GM10248 (cell line): ENCODE measurements around the gene ATP9A.

ENCODE experiments used
- CTCF ChIA-PET: fragments of 300-600 bp; sonication (Branson Sonifier 250); formaldehyde crosslinking; extraction: SDS; loops from one replicate; lab custom pipeline; 2021; ENCODE audit warnings: antibody characterized with exemption; lab: Yijun Ruan, JAX
- POLR2A ChIA-PET: fragments of 350-650 bp; sonication (Branson Sonifier 250); formaldehyde crosslinking; extraction: SDS; loops from one replicate; lab custom pipeline; 2020; ENCODE audit warnings: antibody characterized with exemption; lab: Yijun Ruan, JAX
- DNase-seq: peaks from one replicate; pipeline ENCODE4 v3.0.0; 2012; ENCODE audit errors: extremely low spot score
- TF ChIP-seq, protein P1 (sequence below): IDR thresholded peaks from 2 replicates; pipeline ENCODE4 v1.5.1; 2012; ENCODE audit warnings: mild to moderate bottlenecking, low read depth; ENCODE audit errors: extremely low read depth, missing control alignments, control extremely low read depth

ATP9A gene

DNA sequence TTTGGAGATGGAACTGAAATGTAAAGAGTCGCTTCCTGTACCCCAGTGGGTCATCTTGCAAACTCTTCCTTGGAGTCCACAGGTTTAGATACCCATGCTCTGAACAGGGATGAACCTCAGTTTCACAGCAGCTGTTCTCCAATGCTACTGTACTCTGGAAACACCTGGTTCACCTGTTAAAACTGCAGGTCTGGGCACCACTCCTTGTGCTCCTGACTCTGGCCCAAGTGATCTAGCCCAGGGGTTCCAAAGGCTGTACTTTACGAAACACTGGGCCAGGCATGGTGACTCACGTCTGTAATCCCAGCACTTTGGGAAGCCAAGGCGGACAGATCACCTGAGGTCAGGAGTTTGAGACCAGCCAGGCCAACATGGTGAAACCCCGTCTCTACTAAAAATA is 102.1 kb downstream of the ATP9A start:
- TF ChIP-seq, protein P1, sequence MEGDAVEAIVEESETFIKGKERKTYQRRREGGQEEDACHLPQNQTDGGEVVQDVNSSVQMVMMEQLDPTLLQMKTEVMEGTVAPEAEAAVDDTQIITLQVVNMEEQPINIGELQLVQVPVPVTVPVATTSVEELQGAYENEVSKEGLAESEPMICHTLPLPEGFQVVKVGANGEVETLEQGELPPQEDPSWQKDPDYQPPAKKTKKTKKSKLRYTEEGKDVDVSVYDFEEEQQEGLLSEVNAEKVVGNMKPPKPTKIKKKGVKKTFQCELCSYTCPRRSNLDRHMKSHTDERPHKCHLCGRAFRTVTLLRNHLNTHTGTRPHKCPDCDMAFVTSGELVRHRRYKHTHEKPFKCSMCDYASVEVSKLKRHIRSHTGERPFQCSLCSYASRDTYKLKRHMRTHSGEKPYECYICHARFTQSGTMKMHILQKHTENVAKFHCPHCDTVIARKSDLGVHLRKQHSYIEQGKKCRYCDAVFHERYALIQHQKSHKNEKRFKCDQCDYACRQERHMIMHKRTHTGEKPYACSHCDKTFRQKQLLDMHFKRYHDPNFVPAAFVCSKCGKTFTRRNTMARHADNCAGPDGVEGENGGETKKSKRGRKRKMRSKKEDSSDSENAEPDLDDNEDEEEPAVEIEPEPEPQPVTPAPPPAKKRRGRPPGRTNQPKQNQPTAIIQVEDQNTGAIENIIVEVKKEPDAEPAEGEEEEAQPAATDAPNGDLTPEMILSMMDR: no peak
- ChIA-PET CTCF (interaction anchor here (2.6 kb wide), 1 partner anchor 43 kb away, joined by 8 read pairs; no protein-coding TSS in a partner anchor), POLR2A (interaction anchor here (0.7 kb wide), 1 partner anchor 669 kb away, joined by 4 read pairs; no protein-coding TSS in a partner anchor)
- DNase-seq: no peak

DNA sequence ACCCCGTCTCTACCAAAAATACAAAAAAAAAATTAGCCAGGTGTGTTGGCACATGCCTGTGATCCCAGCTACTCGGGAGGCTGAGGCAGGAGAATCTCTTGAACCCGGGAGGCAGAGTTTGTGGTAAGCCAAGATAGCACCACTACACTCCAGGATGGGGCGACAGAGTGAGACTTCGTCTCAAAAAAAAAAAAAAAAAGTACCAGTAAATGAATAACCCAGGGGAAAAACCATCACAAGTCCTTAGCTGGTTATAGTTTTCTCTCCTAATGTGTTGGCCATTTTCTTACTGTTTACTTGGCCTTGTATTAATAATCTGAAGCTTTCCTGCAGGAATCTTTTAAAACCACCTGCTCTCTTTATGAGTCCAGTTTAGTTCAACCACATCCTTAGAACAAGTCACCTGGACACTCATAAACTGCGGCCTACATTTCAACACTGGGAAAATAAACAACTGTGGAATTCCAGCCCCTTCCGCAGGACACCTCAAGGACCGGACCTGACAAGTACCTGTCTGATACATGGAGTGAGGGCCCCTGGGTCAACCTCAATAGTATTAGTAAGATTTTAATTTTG is 102.6 kb downstream of the ATP9A start:
- CTCF ChIA-PET: interaction anchor here (2.6 kb wide), 1 partner anchor 43 kb away, joined by 8 read pairs; no protein-coding TSS in a partner anchor
- no peak for DNase-seq
- POLR2A ChIA-PET: interaction anchor here (0.7 kb wide), 1 partner anchor 668 kb away, joined by 4 read pairs; no protein-coding TSS in a partner anchor
- TF ChIP-seq, protein P1: no peak

DNA sequence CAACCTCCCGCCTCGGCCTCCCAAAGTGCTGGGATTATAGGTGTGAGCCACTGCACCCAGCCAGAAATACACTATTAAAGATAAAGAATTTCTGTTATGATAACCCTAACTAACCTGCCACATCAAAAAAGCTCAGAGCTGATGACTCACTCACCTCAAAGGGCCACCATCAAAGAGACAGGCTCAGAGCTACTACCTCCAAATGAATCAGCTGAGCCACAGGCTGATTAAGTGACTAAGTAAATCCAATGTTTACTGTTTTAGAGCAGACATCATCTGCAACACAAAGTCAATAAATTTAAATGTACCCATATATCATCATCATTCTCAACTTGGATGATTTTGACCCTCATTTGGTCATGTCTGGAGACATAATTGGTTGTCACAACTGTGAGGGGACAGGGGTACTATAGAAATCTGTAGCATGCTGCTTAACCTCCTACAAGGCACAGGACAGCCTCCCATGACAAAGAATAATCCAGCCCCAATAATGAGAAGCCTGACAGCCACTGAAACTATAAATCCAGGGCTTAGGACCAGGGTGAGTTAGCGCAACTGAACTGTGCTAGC is 106.5 kb downstream of the ATP9A start:
- TF ChIP-seq, protein P1: no peak
- no peak for DNase-seq
- ChIA-PET CTCF (no interaction called here), POLR2A (no interaction called here)

DNA sequence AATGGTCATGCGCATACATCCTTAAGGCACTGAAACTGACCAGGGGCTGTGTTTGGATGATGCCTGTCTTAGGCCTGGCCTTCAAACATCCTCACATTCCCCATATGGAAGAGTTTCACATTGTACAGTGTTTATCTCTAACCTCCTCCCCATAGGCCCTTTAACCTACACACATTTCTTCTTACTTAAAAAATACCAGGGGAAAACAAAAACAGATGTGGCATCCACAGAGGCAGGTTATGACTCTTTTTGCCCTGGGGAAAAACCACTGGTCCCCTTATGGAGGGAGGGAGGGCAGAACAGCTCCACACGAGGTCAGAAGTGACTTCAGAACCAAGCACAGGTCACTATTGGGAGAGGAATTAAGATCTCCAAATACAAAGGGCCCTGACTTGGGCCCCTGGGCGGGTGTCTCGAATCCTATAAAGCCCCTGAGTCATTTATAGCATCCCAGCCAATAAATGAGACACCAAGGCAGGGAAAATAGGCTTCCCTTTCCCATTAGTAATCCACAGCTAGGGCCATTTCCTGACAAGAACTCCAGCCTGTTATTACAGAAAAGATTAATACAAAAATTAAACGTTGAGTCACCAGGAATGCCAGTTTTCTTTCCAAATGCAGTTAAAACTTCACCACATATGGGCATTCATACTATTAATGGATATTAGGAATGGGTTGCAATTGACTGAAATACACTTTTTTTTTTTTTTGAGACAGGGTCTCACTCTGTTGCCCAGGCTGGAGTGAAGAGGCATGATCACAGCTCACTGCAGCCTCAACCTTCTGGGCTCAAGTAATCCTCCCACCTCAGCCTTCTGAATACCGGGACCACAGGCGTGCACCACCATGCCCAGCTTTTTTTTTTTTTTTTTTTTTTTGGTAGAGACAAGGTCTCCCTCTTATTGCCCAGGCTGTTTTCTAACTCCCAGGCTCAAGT is 107.2 kb downstream of the ATP9A start:
- no peak for DNase-seq
- TF ChIP-seq, protein P1: no peak
- CTCF ChIA-PET: no interaction called here
- POLR2A ChIA-PET: no interaction called here

- POLR2A ChIA-PET: no interaction called here
These were observed 108.6 kb downstream of the ATP9A start for GRCh38 chr20:51659491-51660050.

More at GRCh38 chr20:51659491-51660050, 108.6 kb downstream of the ATP9A start:
- no peak for DNase-seq
- CTCF ChIA-PET: no interaction called here
- TF ChIP-seq, protein P1: no peak
